GM19452 (cell line): ENCODE data around the gene EID2.

Experiments
- ATAC-seq: cut with Tn5 transposase; IDR thresholded peaks from one replicate; pipeline ENCODE4 v1.9.1; 2021; ENCODE audit not compliant: unreplicated experiment

EID2 gene

GRCh38 chr19:39539518-39540332 is at the start of gene EID2:
Gene EID2 (minus strand): TSS chr19:39540161. CDS start chr19:39540079, 82 bp downstream.
- ATAC-seq = peak; percentile 80

- no peak for ATAC-seq
Observed at GRCh38 chr19:39588066-39588465, 48.1 kb upstream of the EID2 start.

GRCh38 chr19:39587496-39587895 is 47.5 kb upstream of the EID2 start:
- ATAC-seq = no peak

GRCh38 chr19:39582891-39583625 is 43.1 kb upstream of the EID2 start:
- ATAC-seq = no peak

GRCh38 chr19:39582442-39582841 is 42.5 kb upstream of the EID2 start:
- ATAC-seq = no peak

- ATAC-seq = no peak
Observed at GRCh38 chr19:39568604-39569003, 28.6 kb upstream of the EID2 start.

- no peak for ATAC-seq
Observed at GRCh38 chr19:39566064-39566463, 26.1 kb upstream of the EID2 start.

GRCh38 chr19:39563408-39563807 is 23.4 kb upstream of the EID2 start:
- ATAC-seq = no peak

- no peak for ATAC-seq
Observed at GRCh38 chr19:39558624-39559117, 18.7 kb upstream of the EID2 start.

GRCh38 chr19:39557811-39558623 is 18.1 kb upstream of the EID2 start:
- no peak for ATAC-seq

- no peak for ATAC-seq
Observed at GRCh38 chr19:39555883-39556282, 15.9 kb upstream of the EID2 start.

GRCh38 chr19:39554701-39555311 is 14.8 kb upstream of the EID2 start:
- ATAC-seq = no peak

- ATAC-seq = no peak
Observed at GRCh38 chr19:39553082-39553652, 13.2 kb upstream of the EID2 start.

GRCh38 chr19:39550197-39550596 is 10.2 kb upstream of the EID2 start:
- ATAC-seq = no peak

- ATAC-seq = no peak
Observed at GRCh38 chr19:39546599-39546998, 6.6 kb upstream of the EID2 start.

GRCh38 chr19:39544911-39545310 is 5.0 kb upstream of the EID2 start:
- ATAC-seq = no peak

GRCh38 chr19:39544226-39544903 is 4.4 kb upstream of the EID2 start:
- no peak for ATAC-seq

GRCh38 chr19:39543477-39543857 is 3.5 kb upstream of the EID2 start:
- ATAC-seq = no peak

GRCh38 chr19:39542206-39542605 is 2.2 kb upstream of the EID2 start:
- no peak for ATAC-seq

GRCh38 chr19:39540333-39540673 is 342 bp upstream of the EID2 start:
- no peak for ATAC-seq
